GM21447 (cell line): ENCODE measurements around the gene LNX2.

Experiments
- ATAC-seq: cut with Tn5 transposase; IDR thresholded peaks from one replicate; pipeline ENCODE4 v1.9.1; 2021; ENCODE audit not compliant: unreplicated experiment

The LNX2 gene

GRCh38 chr13:27508802-27509201, 111.5 kb downstream of the LNX2 start:
- ATAC-seq, result no peak

GRCh38 chr13:27505792-27506191, 114.5 kb downstream of the LNX2 start:
- ATAC-seq, result no peak

- no peak for ATAC-seq
Observed at GRCh38 chr13:27504868-27505194, 115.5 kb downstream of the LNX2 start.

- ATAC-seq, result no peak
Observed at GRCh38 chr13:27504128-27504867, 116.0 kb downstream of the LNX2 start.

GRCh38 chr13:27500806-27501534, 119.4 kb downstream of the LNX2 start:
- no peak for ATAC-seq

- no peak for ATAC-seq
Observed at GRCh38 chr13:27497563-27498230, 122.6 kb downstream of the LNX2 start.

- no peak for ATAC-seq
Observed at GRCh38 chr13:27496536-27497273, 123.6 kb downstream of the LNX2 start.

GRCh38 chr13:27496006-27496405, 124.3 kb downstream of the LNX2 start:
- ATAC-seq, result no peak
